PC-9 (cell line): Measurements from ENCODE around the gene MYO1C. TPM values are rescaled to one million over a fixed set of nuclear protein-coding genes. Genes with fewer than 3 reads are reported as not detected.

Experiments
- BruUV-seq: library from RNA; stranded (reverse); fragments of 400-500 nt; replicated peaks from 2 replicates; lab custom pipeline; 2021; lab: Mats Ljungman, UMichigan
- CTCF ChIA-PET: fragments of 300-600 bp; sonication (Branson Sonifier 250); formaldehyde crosslinking; loops from one replicate; lab custom pipeline; 2022; ENCODE audit warnings: antibody characterized with exemption; lab: Charles Lee
- POLR2A ChIA-PET: fragments of 300-600 bp; sonication (Branson Sonifier 250); formaldehyde crosslinking; loops from one replicate; lab custom pipeline; 2022; ENCODE audit warnings: antibody characterized with exemption; ENCODE audit not compliant: unreplicated experiment; lab: Charles Lee
- DNase-seq, 2 experiments: peaks; one replicate each; pipeline versions ENCODE4 v3.0.0 to v3.0.0-alpha.2; 2015 to 2022; ENCODE audit warnings: mixed read lengths in 1 of 2
- H2AFZ ChIP-seq: fragments of 200-600 bp; sonication (generic); 2 replicates; pipeline ENCODE4 v1.8.1; 2017; ENCODE audit warnings: antibody characterized with exemption
- H3F3A ChIP-seq: fragments of 200-600 bp; sonication (generic); 2 replicates; pipeline ENCODE4 v1.8.1; 2017; ENCODE audit warnings: antibody characterized with exemption, mild to moderate bottlenecking, low read depth; ENCODE audit not compliant: insufficient read depth
- H3K27ac ChIP-seq: fragments of 200-600 bp; sonication (generic); 2 replicates; pipeline ENCODE4 v1.6.1; 2016; ENCODE audit warnings: mixed run types
- H3K27me3 ChIP-seq: fragments of 200-600 bp; sonication (generic); 2 replicates; pipeline ENCODE4 v1.6.1; 2016; ENCODE audit warnings: low read depth, mixed run types; ENCODE audit not compliant: insufficient read depth
- H3K36me3 ChIP-seq: fragments of 200-600 bp; sonication (generic); 2 replicates; pipeline ENCODE4 v1.6.1; 2016; ENCODE audit warnings: low read depth, mixed run types
- H3K4me1 ChIP-seq: fragments of 200-600 bp; sonication (generic); replicated peaks from 2 replicates; pipeline ENCODE4 v1.6.1; 2016; ENCODE audit warnings: mixed run types; ENCODE audit not compliant: insufficient read depth
- H3K4me2 ChIP-seq: fragments of 200-600 bp; sonication (generic); 2 replicates; pipeline ENCODE4 v1.6.1; 2017; ENCODE audit warnings: mixed run types
- H3K4me3 ChIP-seq: fragments of 200-600 bp; sonication (generic); 2 replicates; pipeline ENCODE4 v1.6.1; 2016; ENCODE audit warnings: mixed run types
- H3K79me2 ChIP-seq: fragments of 200-600 bp; sonication (generic); 2 replicates; pipeline ENCODE4 v1.6.1; 2017; ENCODE audit warnings: low read depth, mixed run types
- H3K9me2 ChIP-seq: fragments of 200-600 bp; sonication (generic); 2 replicates; pipeline ENCODE4 v1.8.1; 2017; ENCODE audit warnings: mild to moderate bottlenecking; ENCODE audit not compliant: insufficient read depth
- H3K9me3 ChIP-seq: fragments of 200-600 bp; sonication (generic); 2 replicates; pipeline ENCODE4 v1.8.1; 2016; ENCODE audit warnings: low read depth; ENCODE audit not compliant: insufficient read depth
- H4K20me1 ChIP-seq: fragments of 200-600 bp; sonication (generic); 2 replicates; pipeline ENCODE4 v1.8.1; 2017; ENCODE audit not compliant: insufficient read depth
- CTCF ChIP-seq: fragments of 200-600 bp; sonication (generic); conservative IDR thresholded peaks from 2 replicates; pipeline ENCODE4 v1.6.1; 2017; ENCODE audit warnings: mixed run types, antibody characterized with exemption, mild to moderate bottlenecking, moderate library complexity
- EZH2 ChIP-seq: fragments of 200-600 bp; sonication (generic); IDR thresholded peaks from 2 replicates; pipeline ENCODE4 v1.8.0; 2017; ENCODE audit warnings: antibody characterized with exemption, low read depth
- intact Hi-C: fragments of 100-400 bp; cut with micrococcal nuclease; formaldehyde crosslinking; loops from one replicate; pipeline ENCODE4 v1.10.0; 2022; ENCODE audit not compliant: unreplicated experiment
- total RNA-seq: library from RNA; stranded (reverse); gene quantifications from 2 replicates; pipeline ENCODE4 v1.2.3, GENCODE V29; 2021

The MYO1C gene
- total RNA-seq, 1 experiment from 2014 or later: 237 TPM

DNA sequence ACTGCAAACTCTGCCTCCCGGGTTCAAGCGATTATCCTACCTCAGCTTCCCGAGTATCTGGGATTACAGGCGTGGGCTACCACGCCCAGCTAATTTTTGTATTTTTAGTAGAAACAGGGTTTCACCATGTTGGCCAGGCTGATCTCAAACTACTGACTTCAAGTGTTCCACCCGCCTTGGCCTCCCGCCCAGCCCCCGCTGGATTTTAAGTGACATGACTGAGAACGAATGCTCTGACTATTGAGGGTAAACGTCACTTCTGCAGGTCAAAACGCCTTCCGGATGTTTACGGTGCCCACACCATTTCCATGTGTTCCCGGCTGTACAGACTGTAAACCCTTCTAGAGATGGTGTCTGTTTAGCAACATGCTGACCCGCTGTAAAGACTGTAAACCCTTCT lies 47.3 kb upstream of the MYO1C start:
- H3K9me2 ChIP-seq: no peaks in the 10 kb centered on the region
- no peak overlapping the region for H2AFZ ChIP-seq
- peaks cover 23% of the 10 kb centered on the region for H3K36me3 ChIP-seq
- H3K4me3 ChIP-seq: no peak overlapping the region
- TF ChIP-seq EZH2 (no peak), CTCF (no peak)
- no peaks in the 10 kb centered on the region for H3K79me2 ChIP-seq
- H3K4me1 ChIP-seq: no peaks in the 10 kb centered on the region
- ChIA-PET CTCF (no interaction called here), POLR2A (no interaction called here)
- intact Hi-C loops: no loop called here
- H3F3A ChIP-seq: peaks cover 3% of the 10 kb centered on the region; the same call in 1 of the 2 replicates
- BruUV-seq: no TSS peak
- no peak overlapping the region for H3K27ac ChIP-seq
- no peak overlapping the region for H3K4me2 ChIP-seq
- H3K9me3 ChIP-seq: no peaks in the 10 kb centered on the region
- H4K20me1 ChIP-seq: peaks cover 3% of the 10 kb centered on the region; the same call in 1 of the 2 replicates
- H3K27me3 ChIP-seq: no peaks in the 10 kb centered on the region
- DNase-seq: no peak

DNA sequence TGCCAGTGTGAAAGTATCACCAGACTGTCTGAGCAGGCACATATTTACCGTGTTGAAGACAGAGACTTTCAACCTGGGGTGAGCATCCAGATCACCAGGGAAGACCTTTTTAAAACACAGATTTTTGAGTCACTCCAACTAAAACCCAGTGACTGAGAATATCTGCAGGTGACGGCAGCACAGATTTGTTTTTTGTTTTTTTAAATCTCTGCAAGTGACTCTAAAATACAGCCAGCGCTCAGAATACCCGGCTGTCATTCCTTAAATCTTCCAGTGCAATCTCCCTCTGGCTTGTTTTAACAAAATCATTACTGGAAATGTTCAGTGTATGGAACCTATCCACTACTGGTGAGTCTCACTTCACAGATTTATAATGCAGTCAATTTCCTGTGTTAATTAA lies 43.3 kb upstream of the MYO1C start:
- no peaks in the 10 kb centered on the region for H4K20me1 ChIP-seq
- intact Hi-C loops: no loop called here
- H3K27me3 ChIP-seq: no peaks in the 10 kb centered on the region
- no peaks in the 10 kb centered on the region for H3K79me2 ChIP-seq
- H3K4me1 ChIP-seq: no peaks in the 10 kb centered on the region
- H3K27ac ChIP-seq: no peak overlapping the region
- H3K9me3 ChIP-seq: no peaks in the 10 kb centered on the region
- POLR2A ChIA-PET: no interaction called here
- BruUV-seq: no TSS peak
- no peak for TF ChIP-seq CTCF
- TF ChIP-seq EZH2: no peak
- peaks cover 6% of the 10 kb centered on the region; the same call in 1 of the 2 replicates for H3F3A ChIP-seq
- H2AFZ ChIP-seq: no peak overlapping the region
- no peak for DNase-seq
- CTCF ChIA-PET: no interaction called here
- H3K36me3 ChIP-seq: peaks cover 29% of the 10 kb centered on the region
- H3K9me2 ChIP-seq: no peaks in the 10 kb centered on the region
- no peak overlapping the region for H3K4me3 ChIP-seq
- H3K4me2 ChIP-seq: no peak overlapping the region

- no peaks in the 10 kb centered on the region for H3K9me3 ChIP-seq
- no peak overlapping the region for H3K4me3 ChIP-seq
- no peak for DNase-seq
- no peaks in the 10 kb centered on the region for H3K4me1 ChIP-seq
- H3K27me3 ChIP-seq: no peaks in the 10 kb centered on the region
- CTCF ChIA-PET: interaction anchor here (1.1 to 1.2 kb wide), 2 partner anchors 168 to 201 kb away, joined by 3 to 8 read pairs; no protein-coding TSS in a partner anchor
- no peaks in the 10 kb centered on the region for H3K9me2 ChIP-seq
- H4K20me1 ChIP-seq: no peaks in the 10 kb centered on the region
- peaks cover 28% of the 10 kb centered on the region for H3K36me3 ChIP-seq
- no peak overlapping the region for H3K27ac ChIP-seq
- H3F3A ChIP-seq: peaks cover 8% of the 10 kb centered on the region; the same call in 1 of the 2 replicates
- intact Hi-C loops: no loop called here
- TF ChIP-seq EZH2: no peak
- TF ChIP-seq CTCF: no peak
- POLR2A ChIA-PET: no interaction called here
- no peak overlapping the region for H3K4me2 ChIP-seq
- H2AFZ ChIP-seq: no peak overlapping the region
- no peaks in the 10 kb centered on the region for H3K79me2 ChIP-seq
- BruUV-seq: no TSS peak
These were observed 41.3 kb upstream of the MYO1C start for GRCh38 chr17:1533661-1534325.
